Subcutaneous abdominal adipose tissue (tissue), 5 donors: Measurements from ENCODE around the gene CMTM3.
"Not testable (repeated sequence)": the region's sequence is repeated elsewhere in the genome, so short reads cannot be mapped to it uniquely, and the experiment has no call there.

Experiments used
- H3K27ac ChIP-seq: one replicate; pipeline ENCODE4 v1.7.0; 2013; ENCODE audit warnings: low read depth, mild to moderate bottlenecking, inconsistent platforms, low read length, moderate library complexity
- H3K27me3 ChIP-seq, 5 donors: one replicate each; pipeline ENCODE4 v1.7.0; 2013; ENCODE audit warnings: low read length in 5 of 5, inconsistent platforms in 1 of 5; ENCODE audit not compliant: control insufficient read depth in 5 of 5, insufficient read depth in 4 of 5
- H3K36me3 ChIP-seq, 5 donors: one replicate each; pipeline ENCODE4 v1.7.0; 2013; ENCODE audit warnings: low read length in 5 of 5; ENCODE audit not compliant: control insufficient read depth in 5 of 5, insufficient read depth in 5 of 5
- H3K4me1 ChIP-seq, 5 donors: one replicate each; pipeline ENCODE4 v1.7.0; 2013; ENCODE audit warnings: low read length in 5 of 5, mild to moderate bottlenecking in 3 of 5, moderate library complexity in 1 of 5; ENCODE audit not compliant: control insufficient read depth in 5 of 5, insufficient read depth in 5 of 5
- H3K4me3 ChIP-seq, 5 donors: one replicate each; pipeline ENCODE4 v1.7.0; 2013; ENCODE audit warnings: low read length in 5 of 5, low read depth in 1 of 5
- H3K9ac ChIP-seq, 5 donors: one replicate each; pipeline ENCODE4 v1.7.0; 2013; ENCODE audit warnings: low read length in 5 of 5, mild to moderate bottlenecking in 4 of 5, moderate library complexity in 3 of 5
- H3K9me3 ChIP-seq, 5 donors: one replicate each; pipeline ENCODE4 v1.7.0; 2013; ENCODE audit warnings: low read length in 5 of 5; ENCODE audit not compliant: control insufficient read depth in 5 of 5
- donor health status: healthy.
- donor health status: healthy.
- donor health status: healthy.
- donor health status: healthy.
- donor health status: healthy.

The CMTM3 gene

GRCh38 chr16:66596559-66596958 lies 7.9 kb upstream of the CMTM3 start:
- H3K27me3 ChIP-seq, H3K4me3 ChIP-seq, H3K4me1 ChIP-seq, H3K36me3 ChIP-seq, H3K9me3 ChIP-seq, H3K9ac ChIP-seq, H3K27ac ChIP-seq: not testable (repeated sequence)

- H3K4me3 ChIP-seq, result no peak overlapping the region
- no peak overlapping the region for H3K27ac ChIP-seq
- H3K9ac ChIP-seq, result no peak overlapping the region
Observed at GRCh38 chr16:66596986-66597848, 7.3 kb upstream of the CMTM3 start.

GRCh38 chr16:66598111-66598510 lies 6.4 kb upstream of the CMTM3 start:
- Histone ChIP-seq H3K27me3 (no peaks in the 10 kb centered on the region), H3K4me3 (no peak overlapping the region), H3K9ac (no peak overlapping the region), H3K9me3 (peaks cover 0 to 2% (median 0%) of the 10 kb centered on the region in 5 donors), H3K27ac (no peak overlapping the region), H3K36me3 (no peaks in the 10 kb centered on the region), H3K4me1 (peaks cover 0 to 4% (median 0%) of the 10 kb centered on the region in 5 donors)

More at GRCh38 chr16:66596986-66597848, 7.3 kb upstream of the CMTM3 start:
- H3K27me3 ChIP-seq, result no peaks in the 10 kb centered on the region
- H3K4me1 ChIP-seq, result peaks cover 0 to 4% (median 0%) of the 10 kb centered on the region in 5 donors
- H3K9me3 ChIP-seq, result peaks cover 0 to 2% (median 0%) of the 10 kb centered on the region in 5 donors
- H3K36me3 ChIP-seq, result no peaks in the 10 kb centered on the region

GRCh38 chr16:66599726-66600125 lies 4.8 kb upstream of the CMTM3 start:
- Histone ChIP-seq H3K4me1 (peaks cover 4 to 15% (median 8%) of the 10 kb centered on the region in 5 donors), H3K36me3 (no peaks in the 10 kb centered on the region), H3K4me3 (no peak overlapping the region), H3K9me3 (no peaks in the 10 kb centered on the region), H3K9ac (no peak overlapping the region), H3K27me3 (no peaks in the 10 kb centered on the region), H3K27ac (no peak overlapping the region)

DNA sequence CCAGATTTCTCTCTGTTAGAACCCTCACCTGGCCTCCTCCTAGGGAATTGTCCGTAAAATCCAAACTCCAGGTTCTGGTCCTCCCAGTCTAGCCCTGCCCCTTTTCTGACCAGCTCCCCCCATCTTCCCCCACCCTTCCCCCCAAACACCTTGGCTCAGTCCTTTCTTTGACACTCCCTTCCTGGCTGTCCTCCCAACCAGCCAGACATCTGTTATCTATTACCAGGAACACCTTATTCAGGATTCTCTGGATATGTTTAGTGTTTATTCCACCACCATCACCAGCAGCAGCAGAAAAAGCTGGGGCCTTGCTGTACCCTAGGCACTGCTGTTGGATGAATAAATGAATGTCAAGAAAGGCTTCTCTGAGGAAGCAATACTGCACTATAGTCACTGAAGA lies 4.0 kb upstream of the CMTM3 start:
- no peak overlapping the region for H3K27ac ChIP-seq
- H3K9me3 ChIP-seq, result no peaks in the 10 kb centered on the region
- no peaks in the 10 kb centered on the region for H3K36me3 ChIP-seq
- H3K27me3 ChIP-seq, result no peaks in the 10 kb centered on the region
- peaks cover 4 to 11% (median 8%) of the 10 kb centered on the region in 5 donors for H3K4me1 ChIP-seq
- H3K9ac ChIP-seq, result no peak overlapping the region
- no peak overlapping the region for H3K4me3 ChIP-seq

DNA sequence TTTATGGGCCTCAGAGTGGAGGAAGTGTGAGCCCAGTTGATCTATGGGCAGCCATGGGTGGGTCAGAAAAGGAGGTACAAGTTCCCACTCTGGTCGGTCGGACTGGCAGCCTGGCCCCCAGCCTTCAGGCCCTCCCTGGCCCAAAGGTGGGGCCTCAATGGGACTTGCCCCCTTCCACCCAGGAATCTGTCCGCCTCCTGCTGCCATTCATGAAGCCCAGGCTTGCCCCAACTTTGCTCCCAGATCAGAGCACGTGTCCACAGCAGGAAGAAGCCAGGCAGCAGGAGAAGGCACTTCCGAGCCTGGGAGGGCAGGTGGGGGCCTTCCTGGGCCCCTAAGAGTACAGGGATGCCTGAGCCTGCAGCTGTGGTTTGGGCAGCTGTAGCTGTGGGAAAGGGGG lies 3.0 kb upstream of the CMTM3 start:
- Histone ChIP-seq H3K27ac (no peak overlapping the region), H3K9me3 (no peaks in the 10 kb centered on the region), H3K36me3 (no peaks in the 10 kb centered on the region), H3K4me3 (no peak overlapping the region), H3K27me3 (no peaks in the 10 kb centered on the region), H3K4me1 (peaks cover 7 to 21% (median 18%) of the 10 kb centered on the region in 5 donors), H3K9ac (no peak overlapping the region)

DNA sequence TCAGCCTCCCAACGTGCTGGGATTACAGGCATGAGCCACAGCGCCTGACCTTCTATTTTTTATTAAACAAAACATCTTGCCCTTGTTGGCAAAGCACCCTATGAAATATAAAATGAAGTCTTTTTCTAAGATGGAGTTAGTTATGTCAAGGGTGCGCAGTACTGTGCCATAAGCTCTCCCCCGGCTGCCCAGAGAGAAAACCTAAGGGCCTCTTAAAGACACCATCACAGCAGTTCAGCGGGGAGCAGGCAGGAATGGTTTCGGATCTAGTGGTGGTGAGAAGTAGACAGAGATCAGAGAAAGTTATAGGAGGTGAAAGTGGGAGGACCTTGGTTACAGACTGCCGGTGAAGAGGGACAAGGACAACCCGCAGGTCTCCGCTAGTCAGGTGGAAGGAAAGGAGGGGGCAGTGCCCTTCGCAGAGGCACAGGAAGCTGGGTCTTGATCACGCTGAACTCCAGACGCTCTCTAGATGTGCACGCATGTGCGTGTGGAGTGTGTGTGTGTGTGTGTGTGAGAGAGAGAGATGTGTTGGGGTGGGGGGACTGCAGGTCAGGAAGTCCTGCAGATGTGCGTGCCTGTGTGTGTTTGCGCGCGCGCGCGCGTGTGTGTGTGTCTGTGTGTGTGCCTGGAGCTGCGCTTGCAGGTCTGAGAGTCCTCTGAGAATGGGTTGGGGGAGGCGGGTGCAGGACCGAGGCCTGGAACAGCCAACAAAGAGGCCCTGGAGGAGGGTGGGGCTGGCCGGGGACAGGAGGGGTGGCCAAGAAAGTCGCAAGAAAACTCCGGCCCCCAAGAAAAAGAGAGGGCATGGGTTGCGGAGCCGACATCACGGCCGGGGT lies 748 bp upstream of the CMTM3 start:
- Histone ChIP-seq H3K27me3 (no peaks in the 10 kb centered on the region), H3K9ac (peak overlapping the region in 4 of 5 donors; percentile 5 to 71 (median 54)), H3K36me3 (peaks cover 0 to 6% (median 2%) of the 10 kb centered on the region in 5 donors), H3K4me3 (peak overlapping the region; percentile 72 to 81 (median 73)), H3K27ac (peak overlapping the region; percentile 58), H3K9me3 (no peaks in the 10 kb centered on the region), H3K4me1 (peaks cover 12 to 38% (median 28%) of the 10 kb centered on the region in 5 donors)

DNA sequence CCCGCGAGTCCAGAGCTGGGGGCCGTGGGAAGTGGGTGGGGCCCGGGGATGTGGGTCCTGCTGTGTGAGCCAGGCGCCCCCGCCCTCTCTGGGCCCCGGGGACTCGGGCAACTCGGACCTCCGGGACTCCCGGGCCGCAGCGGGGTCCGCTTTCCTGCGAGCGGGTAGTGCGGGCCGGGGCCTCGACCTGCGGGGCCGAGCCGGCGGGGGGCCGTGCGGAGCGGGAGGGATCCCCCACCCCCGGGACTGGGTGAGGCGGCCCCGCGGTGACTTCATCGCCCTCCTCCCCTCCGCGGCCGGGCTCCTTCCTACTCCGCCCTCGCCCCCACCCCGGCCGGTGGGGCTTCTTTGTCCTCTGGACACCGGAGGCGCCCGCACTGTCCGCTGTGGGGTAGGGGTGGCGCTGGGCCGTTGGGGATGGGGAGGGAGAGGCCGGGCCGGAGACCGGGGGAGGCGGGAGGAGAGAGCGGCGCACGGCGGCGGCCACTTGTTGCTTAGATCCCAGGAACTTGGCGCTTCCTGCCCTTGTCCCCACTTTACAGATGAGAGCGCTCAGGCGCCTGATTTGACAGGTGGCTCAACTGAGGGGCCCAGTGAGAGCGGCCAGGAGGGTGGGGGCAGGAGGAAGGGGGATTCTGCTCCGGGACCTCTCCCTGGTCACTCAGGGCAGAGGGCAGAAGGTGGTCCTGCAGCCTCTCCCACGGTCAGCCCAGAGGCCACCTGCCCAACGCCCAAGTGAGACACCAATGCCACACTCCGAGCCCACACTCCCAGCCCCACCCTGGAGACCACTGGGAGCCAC lies 874 bp downstream of the CMTM3 start:
- no peaks in the 10 kb centered on the region for H3K27me3 ChIP-seq
- H3K4me3 ChIP-seq, result peak overlapping the region; percentile 44 to 81 (median 73)
- H3K9ac ChIP-seq, result peak overlapping the region; percentile 26 to 84 (median 77)
- H3K36me3 ChIP-seq, result peaks cover 0 to 22% (median 18%) of the 10 kb centered on the region in 5 donors
- no peaks in the 10 kb centered on the region for H3K9me3 ChIP-seq
- peak overlapping the region; percentile 80 for H3K27ac ChIP-seq
- H3K4me1 ChIP-seq, result peaks cover 12 to 41% (median 32%) of the 10 kb centered on the region in 5 donors

- H3K4me3 ChIP-seq, result peak overlapping the region; percentile 55 to 81 (median 73)
- peaks cover 12 to 41% (median 32%) of the 10 kb centered on the region in 5 donors for H3K4me1 ChIP-seq
- H3K9me3 ChIP-seq, result no peaks in the 10 kb centered on the region
- peaks cover 0 to 30% (median 26%) of the 10 kb centered on the region in 5 donors for H3K36me3 ChIP-seq
- H3K27me3 ChIP-seq, result no peaks in the 10 kb centered on the region
- H3K27ac ChIP-seq, result peak overlapping the region; percentile 80
- H3K9ac ChIP-seq, result peak overlapping the region; percentile 26 to 84 (median 77)
Observed at GRCh38 chr16:66605979-66606751, 1.7 kb downstream of the CMTM3 start.
